OCI-M2 (cell line): ENCODE data around the gene ZNF436.

Experiments
- DNase-seq: peaks from one replicate; lab custom pipeline; 2025; ENCODE audit not compliant: unreplicated experiment; lab: John Stamatoyannopoulos, UW

Gene ZNF436

GRCh38 chr1:23367451-23367790 is 2.2 kb downstream of the ZNF436 start:
- no peak for DNase-seq

- DNase-seq = no peak
Measured at GRCh38 chr1:23366598-23366997, 3.0 kb downstream of the ZNF436 start.

GRCh38 chr1:23366146-23366545 is 3.5 kb downstream of the ZNF436 start:
- DNase-seq = no peak

GRCh38 chr1:23362218-23362713 is 7.4 kb downstream of the ZNF436 start:
- no peak for DNase-seq

- DNase-seq = no peak
Measured at GRCh38 chr1:23358310-23358875, 11.2 kb downstream of the ZNF436 start.

- no peak for DNase-seq
Measured at GRCh38 chr1:23357138-23357908, 12.3 kb downstream of the ZNF436 start.

- no peak for DNase-seq
Measured at GRCh38 chr1:23356471-23357137, 13.0 kb downstream of the ZNF436 start.

GRCh38 chr1:23354245-23354644 is 15.4 kb downstream of the ZNF436 start:
- no peak for DNase-seq

- DNase-seq = no peak
Measured at GRCh38 chr1:23352096-23352695, 17.4 kb downstream of the ZNF436 start.

- no peak for DNase-seq
Measured at GRCh38 chr1:23345920-23346319, 23.7 kb downstream of the ZNF436 start.

GRCh38 chr1:23344987-23345472 is 24.6 kb downstream of the ZNF436 start:
- no peak for DNase-seq

GRCh38 chr1:23344111-23344986 is 25.3 kb downstream of the ZNF436 start, which contains the start of gene HNRNPR:
HNRNPR (minus strand) TSS chr1:23344284; CDS start chr1:23341008, 3,276 bp downstream.
- DNase-seq = peak; percentile 89

GRCh38 chr1:23343221-23344110 is 26.2 kb downstream of the ZNF436 start:
- no peak for DNase-seq

GRCh38 chr1:23341931-23342692 is 27.5 kb downstream of the ZNF436 start:
- no peak for DNase-seq

GRCh38 chr1:23339632-23340031 is 30.0 kb downstream of the ZNF436 start:
- no peak for DNase-seq

- DNase-seq = no peak
Measured at GRCh38 chr1:23337869-23338268, 31.8 kb downstream of the ZNF436 start.

GRCh38 chr1:23331713-23332112 is 37.9 kb downstream of the ZNF436 start:
- DNase-seq = no peak

GRCh38 chr1:23330846-23331245 is 38.8 kb downstream of the ZNF436 start:
- DNase-seq = no peak

GRCh38 chr1:23325393-23325792 is 44.2 kb downstream of the ZNF436 start:
- no peak for DNase-seq
